Activated naive CD8-positive, alpha-beta T cell treated with anti-CD3 and anti-CD28 coated beads for 36 hours (primary cell): ENCODE data around the gene SYT13. TPM values are rescaled to one million over a fixed set of nuclear protein-coding genes. Genes with fewer than 3 reads are reported as not detected.
"Not testable (repeated sequence)": the region's sequence is repeated elsewhere in the genome, so short reads cannot be mapped to it uniquely, and the experiment has no call there.

Source experiments
- DNase-seq: peaks from one replicate; pipeline ENCODE4 v3.0.0; 2021
- H3K27ac Mint-ChIP-seq: one replicate; pipeline ENCODE4 v1.8.0; 2022; ENCODE audit warnings: mild to moderate bottlenecking, moderate library complexity, mixed read lengths
- H3K27me3 Mint-ChIP-seq: one replicate; pipeline ENCODE4 v1.8.0; 2022; ENCODE audit warnings: mild to moderate bottlenecking, mixed read lengths
- H3K36me3 Mint-ChIP-seq: one replicate; pipeline ENCODE4 v1.8.0; 2021; ENCODE audit warnings: mild to moderate bottlenecking, mixed read lengths
- H3K4me1 Mint-ChIP-seq: one replicate; pipeline ENCODE4 v1.8.0; 2021; ENCODE audit warnings: mixed read lengths
- H3K4me3 Mint-ChIP-seq: one replicate; pipeline ENCODE4 v1.8.0; 2022; ENCODE audit warnings: mild to moderate bottlenecking, moderate library complexity, mixed read lengths
- H3K9me3 Mint-ChIP-seq: one replicate; pipeline ENCODE4 v1.8.0; 2022; ENCODE audit warnings: mixed read lengths
- total RNA-seq, 2 experiments: library from RNA; stranded (reverse); gene quantifications; one replicate each; pipeline ENCODE4 v1.2.3, GENCODE V29; 2021

SYT13 gene
- total RNA-seq, 2 experiments from 2014 or later, result not detected

DNA sequence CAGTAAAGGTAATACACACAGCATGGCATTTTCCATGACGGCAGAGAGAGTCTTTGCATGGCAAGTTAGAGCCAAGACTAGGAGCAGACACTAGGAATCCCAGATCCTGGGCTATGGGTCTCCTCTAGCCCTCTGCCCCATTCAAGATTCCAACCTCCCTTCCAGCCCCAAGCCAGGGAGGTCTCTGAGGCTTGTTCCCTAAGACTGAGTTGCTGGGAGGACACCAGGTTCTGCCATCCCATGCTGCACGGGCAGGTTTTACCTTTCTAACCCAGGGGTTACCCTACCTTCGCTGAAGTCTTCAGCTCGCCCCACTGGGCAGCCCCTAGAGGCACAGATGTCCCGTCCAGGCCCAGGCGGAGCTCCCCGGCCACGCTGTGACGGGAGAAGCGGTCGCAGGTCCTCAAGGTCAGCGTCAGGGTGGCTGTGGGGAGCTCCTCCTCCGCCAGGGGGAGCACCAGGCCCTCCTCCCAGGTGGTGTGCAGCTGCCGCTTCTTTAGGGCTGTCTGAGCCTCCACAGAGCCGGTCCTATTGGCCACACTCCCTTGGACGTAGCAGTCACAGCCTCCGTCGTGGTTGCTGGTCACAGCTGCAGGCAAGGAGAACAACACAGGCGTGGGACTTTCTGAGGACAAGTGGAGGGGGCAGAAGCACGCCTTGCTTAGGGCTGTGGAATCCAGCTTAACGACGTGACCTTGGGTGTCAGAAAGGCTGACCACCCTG lies 33.8 kb downstream of the SYT13 start:
- Mint-ChIP-seq H3K36me3 (no peaks in the 10 kb centered on the region), H3K9me3 (no peaks in the 10 kb centered on the region), H3K4me1 (no peaks in the 10 kb centered on the region), H3K27me3 (peaks cover 14% of the 10 kb centered on the region), H3K4me3 (no peak overlapping the region), H3K27ac (no peak overlapping the region)
- peak; percentile 21 for DNase-seq

DNA sequence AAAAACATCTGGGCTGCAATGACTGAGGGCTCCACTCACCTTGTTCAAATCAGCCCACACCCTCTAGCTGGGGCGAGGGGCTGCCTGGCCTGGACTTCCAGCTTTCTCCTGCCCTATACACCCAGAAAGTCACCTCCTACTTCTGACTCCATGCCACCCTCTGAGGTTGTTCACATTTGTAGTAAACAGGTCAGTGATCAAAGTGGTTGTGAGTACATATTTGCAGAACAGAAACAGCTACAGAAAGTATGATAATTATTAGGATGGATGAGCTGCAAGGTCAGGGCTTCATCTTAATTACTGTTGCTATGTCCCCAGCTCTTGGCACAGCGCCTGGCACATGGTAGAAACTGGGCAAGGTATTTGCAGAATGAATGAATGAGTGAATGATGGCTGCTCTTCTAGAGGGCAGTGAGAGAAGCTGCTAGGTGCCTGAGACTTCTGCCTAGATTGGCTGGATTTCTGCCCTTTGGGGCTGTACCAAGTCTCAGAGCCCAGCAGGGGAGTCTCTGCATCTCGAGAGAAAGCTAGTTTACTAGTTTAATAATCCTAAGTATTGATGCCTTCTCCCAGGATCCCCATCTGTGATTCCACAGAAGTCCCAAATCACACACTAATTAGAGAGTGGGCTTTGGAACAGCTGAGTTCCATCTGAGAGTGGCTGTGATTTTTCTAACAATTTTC lies 36.0 kb downstream of the SYT13 start:
- Mint-ChIP-seq H3K4me3 (no peak overlapping the region), H3K27ac (no peak overlapping the region)
- no peak for DNase-seq

GRCh38 chr11:45249372-45249771 lies 36.8 kb downstream of the SYT13 start:
- DNase-seq, H3K36me3 Mint-ChIP-seq, H3K9me3 Mint-ChIP-seq, H3K27ac Mint-ChIP-seq, H3K4me3 Mint-ChIP-seq, H3K4me1 Mint-ChIP-seq: not testable (repeated sequence)
- peaks cover 15% of the 10 kb centered on the region for H3K27me3 Mint-ChIP-seq

More for the DNA sequence above, 36.0 kb downstream of the SYT13 start:
- Mint-ChIP-seq H3K9me3 (no peaks in the 10 kb centered on the region), H3K27me3 (peaks cover 15% of the 10 kb centered on the region), H3K36me3 (no peaks in the 10 kb centered on the region), H3K4me1 (no peaks in the 10 kb centered on the region)

DNA sequence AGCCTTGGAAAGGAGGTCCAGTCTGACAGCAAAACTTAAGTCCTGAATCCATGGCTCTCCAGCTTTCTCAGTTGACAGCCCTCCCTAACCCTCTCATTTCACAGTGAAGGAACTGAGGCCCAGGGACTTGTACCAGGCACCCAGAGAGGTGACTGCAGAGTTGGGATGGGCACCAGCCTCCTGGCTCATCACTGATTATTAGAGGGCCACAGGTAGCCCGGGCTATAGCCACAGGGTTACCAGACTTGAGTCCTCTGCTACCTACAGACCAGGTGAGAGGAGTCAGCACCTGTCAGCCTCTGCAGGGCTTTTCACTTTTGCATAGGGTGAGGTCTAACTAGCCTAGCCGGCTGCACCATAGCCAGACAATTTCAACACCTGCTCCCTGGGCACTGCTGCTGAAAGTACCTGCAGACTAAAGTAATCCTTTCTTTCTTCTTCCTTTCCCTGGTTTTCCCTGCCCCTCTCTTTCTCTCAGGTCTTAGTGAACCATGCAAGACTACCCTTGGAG lies 37.6 kb downstream of the SYT13 start:
- Mint-ChIP-seq H3K27me3 (peaks cover 15% of the 10 kb centered on the region), H3K4me1 (no peaks in the 10 kb centered on the region), H3K27ac (no peak overlapping the region), H3K9me3 (no peaks in the 10 kb centered on the region), H3K4me3 (no peak overlapping the region), H3K36me3 (no peaks in the 10 kb centered on the region)
- no peak for DNase-seq

DNA sequence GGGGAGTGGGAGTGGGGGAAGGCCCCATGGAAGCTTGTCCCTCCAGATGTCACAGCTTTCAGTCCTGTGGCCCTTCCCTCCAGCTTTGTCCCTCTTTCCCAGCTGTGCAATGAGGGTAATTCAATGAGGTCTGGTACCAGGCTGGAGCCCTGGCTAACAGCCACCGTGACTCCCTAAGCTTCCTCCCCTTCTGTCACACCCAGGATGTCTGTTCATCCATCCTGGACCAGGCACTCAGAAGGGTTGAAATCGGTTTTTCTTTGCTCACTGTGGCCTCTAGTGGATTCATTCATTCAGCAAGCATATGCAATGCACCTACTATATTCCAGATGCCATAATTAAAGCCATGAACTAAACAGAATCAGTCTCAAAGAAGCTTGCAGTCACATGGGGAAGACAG lies 38.7 kb downstream of the SYT13 start:
- Mint-ChIP-seq H3K27ac (no peak overlapping the region), H3K27me3 (peaks cover 15% of the 10 kb centered on the region), H3K9me3 (no peaks in the 10 kb centered on the region), H3K36me3 (no peaks in the 10 kb centered on the region), H3K4me3 (no peak overlapping the region), H3K4me1 (no peaks in the 10 kb centered on the region)
- no peak for DNase-seq

- H3K9me3 Mint-ChIP-seq, result no peaks in the 10 kb centered on the region
- peaks cover 15% of the 10 kb centered on the region for H3K27me3 Mint-ChIP-seq
- H3K4me1 Mint-ChIP-seq, result no peaks in the 10 kb centered on the region
These were observed 39.9 kb downstream of the SYT13 start for GRCh38 chr11:45246241-45246640.

DNA sequence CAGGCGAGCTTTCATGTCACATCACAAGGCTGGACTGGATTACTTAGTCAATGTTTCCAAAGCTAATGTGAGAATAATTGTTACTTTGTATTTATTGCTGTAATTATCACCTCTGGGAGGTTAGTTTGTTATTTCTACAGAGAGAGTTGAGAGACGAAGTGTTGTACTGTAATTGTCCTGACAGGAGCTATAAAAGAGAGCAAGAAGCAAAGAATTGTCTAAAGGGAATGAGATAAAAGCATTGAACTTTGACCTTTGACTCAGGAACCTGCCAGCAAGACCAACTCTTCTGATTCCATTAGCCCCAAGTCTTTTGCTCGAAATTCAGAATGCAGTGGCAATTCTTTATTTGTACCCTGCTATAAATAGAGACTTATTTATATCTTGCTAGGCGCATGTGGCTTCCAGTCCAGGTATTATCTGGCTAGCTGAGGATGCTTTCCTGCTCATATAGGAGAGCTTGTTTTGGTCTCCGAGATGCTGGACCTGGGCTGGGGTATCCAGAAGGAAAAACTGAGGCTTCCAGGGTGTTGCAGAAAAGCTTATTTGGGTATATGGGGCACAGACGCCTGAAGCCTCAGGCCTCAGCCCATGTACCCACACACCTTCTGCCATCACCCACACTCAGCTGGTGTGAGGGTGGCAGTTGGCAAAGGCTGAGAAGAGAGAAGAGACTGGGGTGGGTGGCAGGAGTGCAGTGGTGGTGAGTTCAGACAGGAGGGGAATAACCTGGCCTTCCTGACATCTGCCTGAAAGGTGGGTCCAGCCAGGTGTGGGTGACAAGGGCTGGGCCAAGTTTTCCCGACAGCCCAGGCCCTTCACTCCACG lies 40.7 kb downstream of the SYT13 start:
- no peak for DNase-seq
- Mint-ChIP-seq H3K4me1 (no peaks in the 10 kb centered on the region), H3K4me3 (no peak overlapping the region), H3K36me3 (no peaks in the 10 kb centered on the region), H3K27me3 (peaks cover 9% of the 10 kb centered on the region), H3K9me3 (no peaks in the 10 kb centered on the region), H3K27ac (no peak overlapping the region)

More at GRCh38 chr11:45246241-45246640, 39.9 kb downstream of the SYT13 start:
- no peak overlapping the region for H3K4me3 Mint-ChIP-seq
- no peak for DNase-seq
- H3K27ac Mint-ChIP-seq, result no peak overlapping the region
- no peaks in the 10 kb centered on the region for H3K36me3 Mint-ChIP-seq

- Mint-ChIP-seq H3K27ac (no peak overlapping the region), H3K9me3 (no peaks in the 10 kb centered on the region), H3K4me3 (no peak overlapping the region), H3K4me1 (no peaks in the 10 kb centered on the region), H3K27me3 (peaks cover 4% of the 10 kb centered on the region), H3K36me3 (no peaks in the 10 kb centered on the region)
- no peak for DNase-seq
These were observed 42.2 kb downstream of the SYT13 start for GRCh38 chr11:45243967-45244366.

DNA sequence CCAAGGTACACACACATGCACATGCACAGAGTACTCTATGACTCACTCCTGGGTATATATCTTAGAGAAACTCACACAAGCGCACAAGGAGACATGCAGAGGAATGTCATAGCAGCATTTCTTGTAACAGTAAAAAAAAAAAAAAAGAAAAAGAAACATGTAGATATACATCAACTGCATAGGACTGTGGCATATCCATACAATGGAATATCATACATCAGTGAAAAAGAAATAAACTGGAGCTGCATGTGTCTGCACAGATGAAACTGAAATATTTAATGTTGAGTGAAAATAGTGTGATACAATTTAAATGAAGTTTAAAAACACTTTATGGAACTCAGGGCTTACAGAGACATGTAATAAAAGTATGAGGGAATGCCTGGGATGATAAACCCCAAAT lies 46.4 kb downstream of the SYT13 start:
- no peak for DNase-seq
- Mint-ChIP-seq H3K27ac (no peak overlapping the region), H3K9me3 (no peaks in the 10 kb centered on the region), H3K4me3 (no peak overlapping the region), H3K27me3 (peaks cover 14% of the 10 kb centered on the region), H3K4me1 (no peaks in the 10 kb centered on the region), H3K36me3 (no peaks in the 10 kb centered on the region)

GRCh38 chr11:45238724-45239123 lies 47.4 kb downstream of the SYT13 start:
- DNase-seq, result no peak
- no peaks in the 10 kb centered on the region for H3K9me3 Mint-ChIP-seq
- no peaks in the 10 kb centered on the region for H3K36me3 Mint-ChIP-seq
- H3K4me3 Mint-ChIP-seq, result no peak overlapping the region
- H3K4me1 Mint-ChIP-seq, result no peaks in the 10 kb centered on the region
- no peak overlapping the region for H3K27ac Mint-ChIP-seq
- peaks cover 14% of the 10 kb centered on the region for H3K27me3 Mint-ChIP-seq

DNA sequence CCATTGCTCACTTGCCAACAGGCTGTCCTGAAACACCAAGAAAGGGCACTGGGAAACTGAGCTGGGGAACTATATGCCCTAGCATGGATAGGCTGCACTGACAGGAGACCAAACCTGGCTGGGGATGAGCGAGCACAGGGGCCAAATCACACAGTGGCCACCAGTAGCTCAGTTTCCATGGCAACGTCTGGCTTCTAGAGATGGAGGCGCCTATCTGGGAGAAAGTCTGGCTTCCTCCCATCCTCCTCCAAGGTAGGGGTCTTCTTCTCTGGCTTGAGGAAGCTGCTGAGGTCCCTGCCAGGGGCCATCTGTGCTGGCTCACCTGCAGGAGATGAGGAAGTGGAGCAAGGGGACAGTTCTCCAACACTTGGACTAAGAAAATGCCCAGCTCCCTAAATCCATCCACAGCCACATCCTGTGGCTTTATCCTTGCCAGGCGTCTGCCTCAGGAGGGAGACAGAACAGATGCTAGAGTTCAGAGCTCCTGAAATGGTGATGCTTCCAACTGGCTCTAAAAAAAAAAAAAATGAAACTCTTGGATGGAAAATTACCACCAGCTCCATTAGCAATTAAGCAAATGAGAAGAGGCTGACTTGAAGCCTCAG lies 48.3 kb downstream of the SYT13 start:
- Mint-ChIP-seq H3K4me3 (no peak overlapping the region), H3K4me1 (peaks cover 3% of the 10 kb centered on the region), H3K36me3 (no peaks in the 10 kb centered on the region), H3K27ac (no peak overlapping the region), H3K9me3 (no peaks in the 10 kb centered on the region), H3K27me3 (peaks cover 14% of the 10 kb centered on the region)
- no peak for DNase-seq

GRCh38 chr11:45234306-45235006 lies 51.7 kb downstream of the SYT13 start:
- H3K27me3 Mint-ChIP-seq, result peaks cover 14% of the 10 kb centered on the region
- no peak for DNase-seq
- H3K27ac Mint-ChIP-seq, result no peak overlapping the region
- H3K4me1 Mint-ChIP-seq, result peaks cover 3% of the 10 kb centered on the region
- H3K9me3 Mint-ChIP-seq, result no peaks in the 10 kb centered on the region
- H3K36me3 Mint-ChIP-seq, result no peaks in the 10 kb centered on the region
- H3K4me3 Mint-ChIP-seq, result no peak overlapping the region

DNA sequence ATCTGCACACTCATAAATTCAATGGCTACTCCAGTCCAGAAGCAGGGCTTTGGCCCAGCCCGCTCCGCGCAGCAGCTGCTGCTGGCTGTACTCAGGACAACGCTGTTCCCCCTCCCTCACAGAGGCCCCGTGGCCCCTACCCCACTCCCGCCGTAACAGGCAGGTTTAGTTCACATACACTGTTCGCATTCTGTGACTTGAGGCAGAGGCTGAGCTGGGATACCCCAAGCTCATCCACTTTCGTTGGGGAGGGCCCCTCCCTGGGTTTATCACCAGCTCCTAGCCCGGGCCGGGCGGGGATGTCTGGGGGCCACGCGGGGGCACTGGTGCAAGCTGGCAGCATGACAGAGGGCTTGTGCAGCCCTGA lies 52.4 kb downstream of the SYT13 start:
- Mint-ChIP-seq H3K36me3 (no peaks in the 10 kb centered on the region), H3K4me1 (peaks cover 3% of the 10 kb centered on the region), H3K27ac (no peak overlapping the region), H3K27me3 (peaks cover 14% of the 10 kb centered on the region), H3K9me3 (no peaks in the 10 kb centered on the region), H3K4me3 (no peak overlapping the region)
- no peak for DNase-seq

DNA sequence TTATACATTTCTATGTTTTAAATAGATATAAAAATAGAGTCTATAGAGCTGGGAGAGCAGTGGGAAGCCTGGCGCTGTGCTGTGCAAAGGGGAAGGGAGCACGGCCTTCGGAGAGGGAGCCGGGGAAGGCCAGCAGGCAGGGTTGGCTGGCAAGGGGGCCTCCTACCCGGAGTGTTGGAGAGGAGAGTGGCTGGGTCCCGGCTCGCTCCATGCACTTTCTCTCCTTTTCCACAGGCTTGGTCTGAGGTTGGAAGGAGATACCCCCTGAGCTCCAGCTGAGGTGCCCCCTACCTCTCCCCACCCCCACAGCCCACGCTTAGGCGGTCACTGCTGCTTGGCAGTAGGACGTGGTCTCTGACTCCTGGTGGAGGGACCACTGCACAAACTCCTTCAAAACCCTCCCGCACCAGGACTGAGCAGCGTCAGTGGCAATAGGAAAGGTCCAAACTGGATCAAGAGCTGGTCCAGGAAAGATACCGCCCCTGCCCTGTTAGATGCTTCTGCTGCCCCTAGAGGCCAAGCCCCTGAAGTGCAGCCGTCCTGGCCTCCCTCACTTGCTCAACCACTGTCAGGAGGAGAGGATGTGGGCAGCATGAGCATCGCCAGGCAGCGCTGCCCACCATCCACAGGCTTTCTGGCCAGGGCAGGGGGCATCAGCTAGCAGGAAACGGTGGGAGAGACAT lies 52.9 kb downstream of the SYT13 start:
- H3K9me3 Mint-ChIP-seq, result no peaks in the 10 kb centered on the region
- peaks cover 12% of the 10 kb centered on the region for H3K27me3 Mint-ChIP-seq
- peaks cover 3% of the 10 kb centered on the region for H3K4me1 Mint-ChIP-seq
- no peak overlapping the region for H3K4me3 Mint-ChIP-seq
- DNase-seq, result peak; percentile 63
- no peak overlapping the region for H3K27ac Mint-ChIP-seq
- no peaks in the 10 kb centered on the region for H3K36me3 Mint-ChIP-seq
